ENCODE results near the gene RADIL. TPM values are rescaled to one million over a fixed set of nuclear protein-coding genes. Genes with fewer than 3 reads are reported as not detected.

The RADIL gene
- total and polyA plus RNA-seq, 2 donors (not counting 1 experiment from before 2014, with no cell fraction given) = not detected

- POLR2A ChIA-PET = no interaction called here
- Histone ChIP-seq H3K9me3 (ENCODE audit: control extremely low read depth in 1 of 3, control insufficient read depth in 2 of 3, insufficient read depth in 1 of 3, low read length in 2 of 3) (peaks cover 0 to 8% (median 0%) of the 10 kb centered on the region in 3 donors), H3K4me3 (ENCODE audit: control extremely low read depth in 1 of 5, extremely low read depth in 1 of 5, insufficient read depth in 1 of 5, low read depth in 2 of 5, low read length in 4 of 5) (no peak overlapping the region), H3K36me3 (replicated peaks in 1 of 2; ENCODE audit: control extremely low read depth in 1 of 2, control insufficient read depth in 1 of 2, extremely low read depth in 1 of 2, insufficient read depth in 2 of 2, low read length in 1 of 2) (no peaks in the 10 kb centered on the region), H3K27me3 (replicated peaks in 1 of 4; ENCODE audit: control extremely low read depth in 1 of 4, control insufficient read depth in 3 of 4, insufficient read depth in 4 of 4, low read length in 3 of 4) (peaks cover 0 to 31% (median 12%) of the 10 kb centered on the region in 4 experiments), H2AFZ (ENCODE audit: insufficient read depth, low read depth, low read length, poor library complexity, severe bottlenecking) (no peak overlapping the region), H3K4me2 (replicated peaks; ENCODE audit: low read depth, low read length, poor library complexity, severe bottlenecking) (peak overlapping the region; percentile 77), H3K27ac (ENCODE audit: low read length in 2 of 2) (no peak overlapping the region), H4K20me1 (ENCODE audit: control insufficient read depth, insufficient read depth, low read length, poor library complexity, severe bottlenecking) (no peaks in the 10 kb centered on the region), H3K9ac (ENCODE audit: low read length) (no peak overlapping the region), H3K79me2 (ENCODE audit: control insufficient read depth, insufficient read depth, low read length) (no peaks in the 10 kb centered on the region), H3K4me1 (ENCODE audit: control insufficient read depth in 2 of 2, insufficient read depth in 2 of 2, low read length in 2 of 2) (peaks cover 3 to 17% of the 10 kb centered on the region in 2 donors)
- 87% methylated on average over 8 of the region's 10 CpGs for WGBS (ENCODE audit: insufficient coverage)
- intact Hi-C loops (cut with micrococcal nuclease) = no loop called here
- ATAC-seq (ENCODE audit: low read depth) = no peak
- no peaks in the 10 kb centered on the region for H3K9me3 Mint-ChIP-seq (ENCODE audit: insufficient read depth)
- no peak for TF ChIP-seq EZH2 (IDR thresholded peaks at IDR 0.05; ENCODE audit: borderline replicate concordance, insufficient read depth, low read depth, low read length, poor library complexity, severe bottlenecking)
- TF ChIP-seq CTCF (IDR thresholded peaks at IDR 0.05) = no peak
- CTCF ChIA-PET = no interaction called here
- H3K27ac Mint-ChIP-seq = no peak overlapping the region
- H3K4me3 Mint-ChIP-seq = peak overlapping the region; percentile 60
- H3K4me1 Mint-ChIP-seq = peaks cover 13% of the 10 kb centered on the region
- no peak for DNase-seq
- H3K27me3 Mint-ChIP-seq = peaks cover 47% of the 10 kb centered on the region
Measured at GRCh38 chr7:4884164-4884563, 648 bp upstream of the RADIL start.

- H3K4me3 Mint-ChIP-seq = peak overlapping the region; percentile 70
- H3K36me3 ChIP-seq (replicated peaks in 1 of 2; ENCODE audit: control extremely low read depth in 1 of 2, control insufficient read depth in 1 of 2, extremely low read depth in 1 of 2, insufficient read depth in 2 of 2, low read length in 1 of 2) = no peaks in the 10 kb centered on the region
- DNase-seq = no peak
- H3K79me2 ChIP-seq (ENCODE audit: control insufficient read depth, insufficient read depth, low read length) = no peaks in the 10 kb centered on the region
- H3K9ac ChIP-seq (ENCODE audit: low read length) = peak overlapping the region; percentile 29
- peaks cover 0 to 8% (median 0%) of the 10 kb centered on the region in 3 donors for H3K9me3 ChIP-seq (ENCODE audit: control extremely low read depth in 1 of 3, control insufficient read depth in 2 of 3, insufficient read depth in 1 of 3, low read length in 2 of 3)
- H3K4me1 Mint-ChIP-seq = peaks cover 13% of the 10 kb centered on the region
- H3K27ac Mint-ChIP-seq = no peak overlapping the region
- H2AFZ ChIP-seq (ENCODE audit: insufficient read depth, low read depth, low read length, poor library complexity, severe bottlenecking) = peak overlapping the region; percentile 56
- H3K4me3 ChIP-seq (ENCODE audit: control extremely low read depth in 1 of 5, extremely low read depth in 1 of 5, insufficient read depth in 1 of 5, low read depth in 2 of 5, low read length in 4 of 5) = peak overlapping the region in 3 of 5 experiments; percentile 11 to 19 (median 12)
- H3K27ac ChIP-seq (ENCODE audit: low read length in 2 of 2) = no peak overlapping the region
- intact Hi-C loops (cut with micrococcal nuclease) = no loop called here
- H3K9me3 Mint-ChIP-seq (ENCODE audit: insufficient read depth) = no peaks in the 10 kb centered on the region
- POLR2A ChIA-PET = interaction anchor here (0.6 kb wide), 1 partner anchor 1239 kb away, joined by 11 read pairs; no protein-coding TSS in a partner anchor
- CTCF ChIA-PET = no interaction called here
- WGBS (ENCODE audit: insufficient coverage) = 6% methylated on average over 36 of the region's 36 CpGs
- TF ChIP-seq CTCF (IDR thresholded peaks at IDR 0.05) (no peak), EZH2 (IDR thresholded peaks at IDR 0.05; ENCODE audit: borderline replicate concordance, insufficient read depth, low read depth, low read length, poor library complexity, severe bottlenecking) (no peak)
- peaks cover 0 to 31% (median 12%) of the 10 kb centered on the region in 4 experiments for H3K27me3 ChIP-seq (replicated peaks in 1 of 4; ENCODE audit: control extremely low read depth in 1 of 4, control insufficient read depth in 3 of 4, insufficient read depth in 4 of 4, low read length in 3 of 4)
- H3K27me3 Mint-ChIP-seq = peaks cover 45% of the 10 kb centered on the region
- H4K20me1 ChIP-seq (ENCODE audit: control insufficient read depth, insufficient read depth, low read length, poor library complexity, severe bottlenecking) = no peaks in the 10 kb centered on the region
- peaks cover 3 to 17% of the 10 kb centered on the region in 2 donors for H3K4me1 ChIP-seq (ENCODE audit: control insufficient read depth in 2 of 2, insufficient read depth in 2 of 2, low read length in 2 of 2)
- H3K4me2 ChIP-seq (replicated peaks; ENCODE audit: low read depth, low read length, poor library complexity, severe bottlenecking) = peak overlapping the region; percentile 77
- no peak for ATAC-seq (ENCODE audit: low read depth)
Measured at GRCh38 chr7:4883033-4883371, 514 bp downstream of the RADIL start.
